GM19372 (cell line): ENCODE results near the gene ACKR2.
"Not testable (repeated sequence)": the region's sequence is repeated elsewhere in the genome, so short reads cannot be mapped to it uniquely, and the experiment has no call there.

Experiments used
- ATAC-seq: cut with Tn5 transposase; IDR thresholded peaks from one replicate; pipeline ENCODE4 v1.9.1; 2021; ENCODE audit warnings: mild to moderate bottlenecking, low read depth, moderate library complexity; ENCODE audit not compliant: unreplicated experiment

ACKR2 gene

DNA sequence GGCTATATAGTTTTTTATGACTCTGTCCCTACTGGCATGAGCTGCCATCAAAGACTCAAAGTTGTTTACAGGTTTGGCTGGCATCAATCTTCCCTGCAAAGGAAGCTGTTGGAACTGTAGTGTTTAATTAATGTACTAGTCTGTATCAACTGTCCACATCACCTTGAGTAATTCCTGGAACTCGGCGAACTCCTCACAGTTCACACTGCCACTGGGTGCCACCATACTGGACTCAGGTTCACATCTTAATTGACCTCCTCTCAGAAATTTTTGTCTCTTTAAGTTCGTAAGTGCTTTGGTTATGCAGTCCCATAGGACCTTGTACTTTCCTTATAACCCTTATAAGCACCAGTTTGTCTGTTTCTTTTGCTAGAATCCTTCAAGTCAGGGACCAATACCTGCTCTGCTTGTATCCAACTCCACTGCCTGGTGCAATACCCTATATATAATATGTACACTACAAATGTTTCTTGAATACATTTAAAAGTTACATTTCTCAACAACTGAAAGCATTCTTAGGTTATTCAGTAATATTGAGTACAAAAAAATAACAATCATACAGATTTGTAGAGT, 8.1 kb upstream of the ACKR2 start:
- ATAC-seq, result no peak

DNA sequence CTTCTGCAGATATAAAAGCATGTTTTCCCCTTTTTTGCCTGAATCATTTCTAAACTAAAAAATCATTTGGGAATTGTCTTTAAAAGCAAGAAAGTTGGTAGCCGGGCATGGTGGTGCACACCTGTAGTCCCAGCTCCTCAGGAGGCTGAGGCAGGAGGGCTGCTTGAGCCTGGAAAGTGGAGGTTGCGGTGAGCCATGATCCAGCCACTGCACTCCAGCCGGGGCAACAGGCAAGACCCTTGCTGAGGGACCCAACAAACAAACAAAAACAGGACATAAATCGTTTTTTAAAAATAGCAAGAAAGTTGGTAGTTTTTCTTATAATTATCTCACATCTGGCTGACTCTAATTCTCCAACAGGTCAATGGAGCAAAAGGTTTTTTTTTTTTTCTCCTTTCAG, 7.5 kb upstream of the ACKR2 start:
- no peak for ATAC-seq

DNA sequence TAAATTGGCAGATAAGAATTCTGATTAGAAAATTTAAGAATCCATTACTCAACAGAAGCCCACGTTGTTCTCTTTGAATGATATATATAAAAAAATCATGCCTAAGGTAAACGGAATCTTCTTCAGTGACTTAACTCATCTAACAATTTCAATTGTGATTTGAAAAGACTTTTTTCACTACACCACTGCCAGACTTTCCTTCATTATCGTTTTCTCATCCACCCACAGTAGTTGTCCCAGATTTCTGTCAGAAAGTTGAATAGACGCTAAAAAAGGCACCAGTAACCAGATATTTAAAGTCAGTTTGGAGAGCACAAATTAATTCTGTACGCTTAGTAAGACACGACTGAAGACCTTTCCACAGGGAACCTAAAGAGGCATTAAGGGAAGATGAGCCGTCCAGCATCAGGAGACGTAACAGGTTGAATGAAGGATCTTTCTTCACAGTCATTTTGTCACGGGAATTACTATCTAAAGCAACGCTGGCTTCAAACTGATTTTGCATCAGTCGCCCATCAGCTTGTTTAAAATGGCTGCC, 6.3 kb upstream of the ACKR2 start:
- no peak for ATAC-seq

DNA sequence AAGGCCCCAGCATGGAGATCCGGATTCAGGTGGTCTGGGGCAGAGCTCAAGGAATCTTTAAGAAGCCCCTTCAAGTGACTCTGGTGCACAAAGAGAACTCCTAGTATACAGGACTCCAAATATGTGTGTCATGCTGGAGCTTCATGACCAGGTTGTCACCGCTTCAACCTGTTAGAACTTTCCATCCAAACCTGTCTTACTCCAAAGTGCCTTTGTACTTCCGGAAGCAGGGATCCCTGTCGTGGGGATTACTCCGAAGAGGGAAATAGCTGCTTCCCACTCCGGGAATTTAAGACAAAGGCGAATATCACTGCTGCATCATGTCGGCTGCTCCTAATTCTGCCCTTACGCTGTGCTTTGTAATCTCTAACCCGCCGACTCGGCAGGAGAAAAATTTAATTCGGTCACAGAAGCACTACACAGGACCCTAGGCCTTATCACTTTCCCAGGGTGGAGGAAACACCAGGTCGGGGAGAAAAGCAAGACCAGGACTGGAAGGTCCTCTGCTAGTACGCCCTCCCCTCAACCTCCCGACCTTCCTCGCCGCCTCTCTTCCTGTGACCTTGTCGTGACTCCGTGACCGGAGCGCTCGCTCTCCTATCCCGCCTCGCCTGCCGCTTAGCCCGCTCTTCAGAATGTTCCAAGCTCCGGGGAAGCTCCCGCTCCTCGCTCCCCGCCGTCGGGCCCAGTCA, 5.7 kb upstream of the ACKR2 start:
- peak; percentile 12 for ATAC-seq

DNA sequence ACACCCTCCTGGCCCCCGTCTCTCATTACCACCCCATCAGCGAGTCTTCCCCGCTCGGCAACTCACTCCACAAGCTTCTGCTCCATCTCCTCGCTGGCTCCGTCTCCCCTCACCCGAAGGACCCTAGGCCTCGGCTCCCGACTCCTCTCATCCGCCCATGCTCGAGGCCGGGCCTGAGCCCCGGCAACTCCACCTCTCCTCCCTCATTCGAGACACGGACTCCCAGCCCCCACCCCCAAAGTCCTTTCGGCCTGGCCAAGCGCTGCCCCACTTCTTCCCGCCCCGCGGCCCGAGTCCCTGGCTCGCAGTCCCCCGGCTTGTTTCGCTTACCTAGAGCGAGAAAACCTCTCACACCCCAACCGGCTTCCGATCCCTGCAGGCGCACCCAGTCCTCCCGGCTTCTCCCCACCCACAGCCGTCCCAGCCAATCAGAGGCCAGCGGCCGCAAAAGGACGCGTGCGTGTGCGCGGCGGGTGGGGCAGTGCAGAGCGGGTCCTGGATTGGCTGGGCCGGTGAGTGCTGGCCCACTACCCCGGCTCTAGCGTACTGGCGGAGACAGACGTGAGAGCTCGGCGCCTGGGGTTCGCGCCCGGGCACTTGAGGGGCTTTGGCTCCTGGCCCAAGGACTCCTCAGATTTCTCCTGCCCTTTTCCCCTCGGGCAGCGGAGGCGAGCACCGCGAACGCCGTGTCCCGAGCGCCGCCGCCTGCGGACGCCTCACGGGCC, 5.0 kb upstream of the ACKR2 start, which contains the start of gene HIGD1A:
Gene HIGD1A, minus strand, starts transcription at position 385 of the 725 bp plus-strand sequence. CDS start 10,237 bp downstream, outside the sequence.
- peak; percentile 99 for ATAC-seq

DNA sequence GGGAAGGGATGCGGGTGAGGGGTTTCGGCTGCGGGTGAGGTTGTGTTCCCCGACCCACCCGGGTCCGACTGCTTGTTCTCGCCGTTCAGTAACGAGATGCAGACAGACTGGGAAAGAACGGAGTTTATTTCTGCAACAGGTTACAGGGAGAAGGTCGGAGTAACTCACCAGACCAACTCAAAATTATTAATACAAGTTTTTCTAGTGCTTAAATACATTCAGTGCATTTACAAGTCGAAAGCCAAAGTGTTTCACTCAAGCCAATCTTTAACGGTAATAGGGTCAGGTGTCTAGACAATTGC, 4.5 kb upstream of the ACKR2 start:
- peak; percentile 21 for ATAC-seq

DNA sequence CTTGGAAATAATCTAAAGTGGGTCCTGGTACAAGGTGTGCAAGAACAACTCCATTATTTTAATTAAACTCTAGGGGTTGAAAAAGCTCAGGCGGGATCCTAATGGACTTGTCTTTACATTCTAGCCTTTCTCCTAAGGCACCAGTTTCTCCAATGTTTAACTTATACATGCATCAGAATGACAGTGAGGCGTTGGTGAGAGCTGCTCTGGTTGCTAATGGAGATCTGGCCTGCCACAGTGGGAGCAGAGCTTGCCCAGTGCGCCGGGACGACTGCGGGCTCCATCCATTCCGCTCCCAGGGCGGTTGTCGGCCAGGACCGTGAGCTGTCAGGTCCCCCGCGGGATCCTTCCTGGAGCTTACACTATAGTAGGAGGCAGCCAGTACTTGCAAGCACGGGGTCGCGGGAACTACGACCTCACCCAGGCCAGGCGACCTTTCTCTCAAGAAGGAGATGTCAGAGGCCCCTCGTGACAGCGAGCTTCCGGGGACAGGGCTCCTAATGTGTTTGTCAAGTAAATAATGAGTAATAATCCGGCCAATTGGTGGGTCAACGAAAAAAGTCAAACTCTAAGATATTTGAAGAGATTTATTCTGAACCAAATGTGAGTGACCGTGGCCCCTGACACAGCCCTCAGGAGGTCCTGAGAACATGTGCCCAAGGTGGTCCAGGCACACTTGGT, 4.0 kb upstream of the ACKR2 start:
- ATAC-seq, result no peak

DNA sequence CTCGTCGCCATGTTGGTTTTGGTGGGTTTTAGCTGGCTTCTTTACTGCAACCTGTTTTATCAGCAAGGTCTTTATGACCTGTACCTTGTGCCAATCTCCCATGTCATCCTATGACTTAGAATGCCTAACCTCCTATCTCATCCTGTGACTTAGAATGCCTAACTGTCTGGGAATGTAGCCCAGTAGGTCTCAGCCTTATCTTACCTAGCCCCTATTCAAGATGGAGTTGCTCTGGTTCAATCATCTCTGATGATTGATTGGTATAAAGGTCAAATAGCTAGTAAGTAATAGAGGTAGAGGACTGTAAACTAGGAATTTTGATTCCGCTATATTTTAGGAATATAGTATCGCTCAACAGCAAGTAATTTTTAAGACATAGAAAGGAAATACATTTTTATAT, 1.3 kb upstream of the ACKR2 start:
- no peak for ATAC-seq

DNA sequence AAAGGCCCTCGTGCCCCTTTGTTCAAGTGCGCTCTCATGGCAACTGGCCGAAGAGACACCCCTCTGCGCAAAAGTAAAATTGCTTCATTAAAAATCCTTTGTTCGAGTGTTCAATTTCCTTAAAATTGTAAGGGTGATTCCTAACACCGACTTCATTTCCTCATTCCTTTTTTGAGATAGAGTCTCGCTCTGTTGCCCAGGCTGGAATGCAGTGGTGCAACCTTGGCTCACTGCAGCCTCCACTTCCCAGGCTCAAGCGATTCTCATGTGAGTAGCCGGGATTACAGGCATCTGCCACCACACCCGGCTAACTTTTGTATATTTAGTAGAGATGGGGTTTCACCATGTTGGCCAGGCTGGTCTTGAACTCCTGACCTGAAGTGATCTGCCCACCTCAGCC, 1.5 kb downstream of the ACKR2 start:
- not testable (repeated sequence) for ATAC-seq

DNA sequence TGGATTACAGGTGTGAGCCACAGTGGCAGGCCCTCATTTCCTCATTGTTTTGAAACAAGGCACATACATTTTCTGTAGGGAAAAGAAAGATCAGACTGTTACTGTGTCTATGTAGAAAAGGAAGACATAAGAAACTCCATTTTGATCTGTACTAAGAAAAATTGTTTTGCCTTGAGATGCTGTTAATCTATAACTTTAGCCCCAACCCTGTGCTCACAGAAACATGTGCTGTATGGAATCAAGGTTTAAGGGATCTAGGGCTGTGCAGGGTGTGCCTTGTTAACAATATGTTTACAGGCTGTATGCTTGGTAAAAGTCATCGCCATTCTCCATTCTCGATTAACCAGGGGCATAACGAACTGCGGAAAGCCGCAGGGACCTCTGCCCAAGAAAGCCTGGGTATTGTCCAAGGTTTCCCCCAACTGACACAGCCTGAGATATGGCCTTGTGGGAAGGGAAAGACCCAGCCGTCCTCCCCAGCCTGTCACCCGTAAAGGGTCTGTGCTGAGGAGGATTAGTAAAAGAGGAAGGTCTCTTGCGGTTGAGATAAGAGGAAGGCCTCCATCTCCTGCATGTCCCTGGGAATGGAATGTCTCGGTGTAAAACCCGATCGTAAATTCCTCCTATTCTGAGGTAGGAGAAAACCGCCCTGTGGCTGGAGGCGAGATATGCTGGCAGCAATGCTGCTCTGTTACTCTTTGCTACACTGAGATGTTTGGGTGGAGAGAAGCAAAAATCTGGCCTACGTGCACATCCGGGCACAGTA, 2.1 kb downstream of the ACKR2 start:
- not testable (repeated sequence) for ATAC-seq

DNA sequence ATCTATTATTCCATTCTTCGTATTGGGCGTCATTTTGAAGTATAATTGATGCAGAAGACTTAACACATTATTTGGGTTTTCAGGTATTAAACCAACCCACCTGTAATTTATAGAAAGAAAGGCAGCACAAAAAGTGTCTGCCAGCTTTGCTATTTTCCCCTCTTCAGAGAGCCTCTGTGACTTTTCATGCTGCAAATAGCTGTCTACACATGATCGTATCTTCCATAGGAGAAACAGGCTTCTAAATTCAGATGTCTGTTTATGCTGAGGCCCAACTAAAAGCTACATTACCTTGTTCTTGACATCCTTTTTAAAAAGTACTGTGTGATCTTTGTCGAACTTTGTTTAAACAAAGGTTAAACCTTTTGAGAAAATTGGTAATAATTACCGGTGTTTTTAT, 5.0 kb downstream of the ACKR2 start:
- no peak for ATAC-seq

DNA sequence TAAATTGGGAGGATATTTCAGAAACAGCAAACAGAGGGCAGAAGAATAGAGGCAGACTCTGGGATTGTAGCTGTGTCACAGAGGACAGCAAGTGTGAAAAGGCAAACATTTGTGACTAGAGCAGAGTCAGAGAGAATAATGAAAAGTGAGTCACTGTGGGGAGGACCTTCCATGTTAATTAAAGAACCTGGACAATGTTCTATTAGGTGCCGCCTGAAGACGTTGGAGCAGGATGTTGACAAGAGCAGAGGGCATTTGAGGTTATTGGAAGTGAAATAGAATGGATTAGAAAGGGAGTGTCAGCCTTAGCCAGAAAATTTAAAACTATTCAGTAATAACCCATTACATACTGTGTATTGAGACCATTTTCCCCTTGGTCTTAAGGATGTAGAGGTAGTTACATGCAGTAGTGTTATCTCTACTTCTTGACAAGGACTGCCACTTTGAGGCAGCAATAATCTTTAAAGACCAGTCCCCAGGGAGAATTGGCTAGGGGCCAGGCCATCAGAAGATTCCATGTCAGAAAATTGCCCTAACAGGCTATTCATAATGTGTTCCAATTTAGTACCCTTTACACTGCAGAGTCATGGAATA, 5.8 kb downstream of the ACKR2 start:
- ATAC-seq, result no peak

DNA sequence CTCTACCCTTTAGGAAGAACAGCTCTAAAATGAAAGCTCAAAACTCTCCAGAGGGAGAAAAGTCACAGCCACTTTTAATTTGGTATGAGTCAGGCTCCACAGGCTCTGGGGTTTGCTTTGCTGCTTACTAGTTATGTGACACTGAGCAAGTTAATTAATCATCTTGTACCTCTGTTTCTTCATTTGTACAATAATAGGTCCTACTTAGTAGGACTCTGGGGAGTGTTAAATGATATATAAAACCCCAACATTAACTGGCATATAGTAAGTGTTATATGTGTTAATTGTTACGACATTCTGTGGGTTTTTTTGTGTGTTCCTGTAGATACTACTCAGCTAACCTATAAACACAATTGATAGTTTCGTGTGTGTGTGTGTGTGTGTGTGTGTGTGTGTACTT, 6.6 kb downstream of the ACKR2 start:
- no peak for ATAC-seq

DNA sequence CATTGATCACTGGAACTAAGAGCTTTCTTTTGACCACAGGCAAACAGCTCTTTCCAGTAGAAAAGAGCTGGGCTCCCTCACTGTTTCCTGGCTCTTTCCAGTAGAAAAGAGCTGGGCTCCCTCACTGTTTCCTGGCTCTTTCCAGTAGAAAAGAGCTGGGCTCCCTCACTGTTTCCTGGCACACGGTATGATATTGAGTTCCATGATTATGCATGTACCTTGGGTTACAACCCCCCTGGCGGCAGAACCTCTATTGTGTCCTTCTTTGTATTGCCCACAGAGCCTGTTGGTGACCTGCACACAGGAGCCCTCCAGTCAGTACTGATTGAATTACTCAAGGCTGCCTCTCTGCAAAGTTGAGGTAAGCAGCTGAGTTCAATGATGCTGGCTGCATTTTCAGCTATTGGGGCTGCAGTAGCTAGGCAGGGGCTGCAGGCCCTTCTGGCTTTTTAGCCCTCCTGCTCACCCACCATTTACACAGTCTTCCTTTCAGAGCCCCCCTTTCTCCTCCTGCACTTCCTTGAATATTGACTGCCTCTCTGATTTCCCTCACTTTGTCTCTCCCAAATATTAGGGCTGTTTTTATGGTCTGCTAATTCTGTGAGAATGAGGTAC, 10.2 kb downstream of the ACKR2 start:
- no peak for ATAC-seq

DNA sequence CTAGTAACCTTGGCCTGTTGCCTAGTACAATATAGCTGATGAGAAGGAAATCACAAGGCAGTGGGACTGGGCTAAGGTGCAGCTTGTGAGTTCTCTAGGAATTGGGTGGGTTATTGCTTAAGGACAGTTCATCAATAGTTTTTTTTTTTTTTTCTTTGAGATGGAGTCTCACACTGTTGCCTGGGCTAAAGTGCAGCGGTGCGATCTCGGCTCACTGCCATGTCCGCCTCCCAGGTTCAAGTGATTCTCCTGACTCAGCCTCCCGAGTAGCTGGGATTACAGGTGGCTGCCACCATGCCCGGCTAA, 11.5 kb downstream of the ACKR2 start:
- no peak for ATAC-seq

DNA sequence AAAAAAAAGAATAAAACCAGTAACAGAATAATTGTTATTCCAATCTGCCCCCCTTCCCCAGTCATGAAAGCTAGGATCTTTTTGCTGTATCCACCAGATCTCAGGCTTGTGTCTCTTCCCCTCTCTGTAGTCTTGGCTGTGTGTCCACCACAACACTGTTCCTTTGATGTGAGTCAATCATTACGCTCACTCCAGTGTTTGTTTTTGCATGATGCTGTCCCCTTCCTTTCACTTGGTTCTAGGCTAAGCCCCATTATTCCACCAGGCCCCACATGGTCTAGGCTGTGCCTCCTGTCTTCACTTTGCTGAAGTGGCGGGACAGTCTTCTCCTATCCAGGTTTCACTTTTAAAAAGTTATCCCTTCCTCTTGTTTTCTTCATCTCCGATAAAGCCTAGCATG, 13.6 kb downstream of the ACKR2 start:
- ATAC-seq, result no peak

DNA sequence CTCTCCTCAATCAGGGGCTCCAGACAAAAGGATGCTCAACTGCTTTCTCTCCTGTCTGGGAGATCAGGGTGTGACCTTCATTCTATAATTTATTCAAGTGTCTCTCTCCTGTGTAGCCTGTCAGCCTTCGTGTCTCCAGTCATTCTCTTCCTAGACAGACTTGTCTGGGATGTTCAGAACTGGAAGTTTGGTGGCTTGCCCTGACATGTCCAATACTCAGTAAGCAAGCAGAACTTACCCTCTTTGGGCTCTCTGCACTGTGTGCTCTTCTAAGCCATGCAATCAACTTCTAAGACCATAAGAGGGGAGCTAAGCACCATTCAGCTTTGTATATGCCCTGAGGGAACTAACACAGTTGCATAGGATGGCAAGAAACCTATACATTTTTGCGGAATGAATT, 14.1 kb downstream of the ACKR2 start:
- no peak for ATAC-seq

DNA sequence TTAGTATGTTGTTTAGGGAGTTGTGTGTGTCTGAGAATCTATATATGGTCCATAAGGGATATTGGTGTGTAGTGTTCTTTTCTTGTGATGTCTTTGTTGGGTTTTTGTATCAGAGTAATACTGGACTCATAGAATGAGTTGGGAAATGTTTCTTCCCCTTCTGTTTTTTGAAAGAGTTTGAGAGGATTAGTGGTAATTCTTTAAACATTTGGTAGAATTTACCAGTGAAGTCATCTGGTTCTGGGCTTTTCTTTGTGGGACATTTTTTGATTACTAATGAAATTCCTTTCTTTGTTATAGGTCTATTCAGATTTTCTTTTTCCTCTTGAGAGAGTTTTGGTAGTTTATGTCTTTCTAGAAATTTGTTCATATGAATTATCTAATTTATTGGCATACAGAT, 16.9 kb downstream of the ACKR2 start:
- no peak for ATAC-seq

DNA sequence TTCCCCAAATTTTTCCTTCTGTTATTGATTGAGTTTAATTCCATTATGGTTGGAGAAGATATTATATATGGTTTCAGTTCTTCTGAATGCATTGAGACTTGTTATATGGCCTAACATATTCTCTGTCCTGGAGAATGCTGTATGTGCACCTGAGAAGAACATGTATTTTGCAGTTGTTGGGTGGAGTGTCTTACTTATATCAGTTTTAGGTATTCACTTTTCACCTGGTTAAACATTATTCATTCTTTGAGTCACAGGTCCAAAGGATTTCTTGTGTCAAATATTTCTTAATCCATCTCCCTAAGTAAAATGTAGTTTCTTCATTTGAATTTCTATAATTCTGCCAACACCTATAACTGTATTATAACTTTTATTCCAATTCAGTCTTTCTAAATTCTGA, 17.8 kb downstream of the ACKR2 start:
- ATAC-seq, result no peak

DNA sequence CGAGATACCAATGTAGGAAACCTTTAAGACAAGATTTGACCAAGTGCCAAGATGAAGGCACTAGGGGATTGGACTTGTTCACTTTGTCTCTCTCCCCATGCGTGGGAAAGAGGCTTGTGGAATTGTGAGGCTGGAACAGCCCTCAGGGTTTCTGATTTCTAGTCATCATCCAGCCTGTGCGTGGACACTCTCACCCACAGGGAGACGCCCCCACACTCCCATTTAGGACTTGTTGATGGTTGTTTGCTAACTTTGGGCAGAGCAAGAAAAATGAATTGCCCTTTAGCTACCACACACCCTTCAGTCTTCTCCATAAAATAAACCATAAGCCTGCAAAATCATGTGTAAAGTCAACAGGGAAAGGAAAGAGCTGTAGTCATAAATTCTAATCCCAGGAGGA, 18.4 kb downstream of the ACKR2 start:
- ATAC-seq, result no peak
